Measurements from ENCODE around the gene P4HA2.

GRCh38 chr5:132233811-132234683 lies 6.4 kb upstream of the P4HA2 start:
- no peak for TF ChIP-seq CTCF (conservative IDR thresholded peaks at IDR 0.05; ENCODE audit: low read depth, low read length)
- TF ChIP-seq EZH2 (IDR thresholded peaks at IDR 0.05; ENCODE audit: low read length, unreplicated experiment): no peak
- TF ChIP-seq EZH2phosphoT487 (IDR thresholded peaks at IDR 0.05; ENCODE audit: borderline replicate concordance, low read length): no peak
